ENCODE data around the gene ARFGEF3.

- TF ChIP-seq CTCF (conservative IDR thresholded peaks at IDR 0.05; ENCODE audit: low read depth in 2 of 2) (no peak), EZH2phosphoT487 (IDR thresholded peaks at IDR 0.05; ENCODE audit: unreplicated experiment) (no peak), POLR2AphosphoS5 (IDR thresholded peaks at IDR 0.05; ENCODE audit: low read depth) (no peak), EZH2 (IDR thresholded peaks at IDR 0.05; ENCODE audit: low read depth, unreplicated experiment) (no peak), ZNF114 (CRISPR knock-in tag; IDR thresholded peaks at IDR 0.05) (no peak), NANOG (IDR thresholded peaks at IDR 0.05; ENCODE audit: borderline replicate concordance) (no peak), REST (IDR thresholded peaks at IDR 0.05; ENCODE audit: unreplicated experiment) (no peak), ZNF331 (CRISPR knock-in tag; IDR thresholded peaks at IDR 0.05; ENCODE audit: low read depth) (no peak), CREB1 (CRISPR knock-in tag; IDR thresholded peaks at IDR 0.05; ENCODE audit: low read depth) (no peak), STAT1 (IDR thresholded peaks at IDR 0.05; ENCODE audit: unreplicated experiment) (no peak), ETS1 (IDR thresholded peaks at IDR 0.05) (no peak)
Observed at GRCh38 chr6:138255443-138255842, 93.7 kb downstream of the ARFGEF3 start.
